HepG2 (cell line): ENCODE data around the gene TOP2B. TPM values are rescaled to one million over a fixed set of nuclear protein-coding genes. Genes with fewer than 3 reads are reported as not detected.

ENCODE experiments used
- ATAC-seq: fragments of 200-7000 bp; cut with Tn5 transposase; 3 replicates; pipeline ENCODE4 v1.9.1; 2020; ENCODE audit warnings: mild to moderate bottlenecking, moderate library complexity
- BruUV-seq: library from RNA; stranded (reverse); fragments of 400-500 nt; replicated peaks from 2 replicates; lab custom pipeline; 2021; lab: Mats Ljungman, UMichigan
- CTCF ChIA-PET: fragments of 300-600 bp; formaldehyde crosslinking; extraction: SDS; loops from one replicate; lab custom pipeline; 2021; ENCODE audit warnings: low total read pairs, inconsistent platforms, low intra/inter-chr PET ratio; lab: Yijun Ruan, JAX
- POLR2A ChIA-PET: fragments of 350-600 bp; sonication (Branson Sonifier 250); formaldehyde crosslinking; loops from one replicate; lab custom pipeline; 2020; ENCODE audit warnings: antibody characterized with exemption, inconsistent platforms; lab: Yijun Ruan, JAX
- DNase-seq: peaks from one replicate; pipeline ENCODE4 v3.0.0-alpha.2; 2015; ENCODE audit warnings: low spot score
- FAIRE-seq: peaks from 3 replicates; lab custom pipeline; 2011; peaks lifted over from hg19 to GRCh38; lab: Jason Lieb, UNC
- H2AFZ ChIP-seq: one replicate; pipeline ENCODE4 v1.6.1; 2011; ENCODE audit warnings: low read length, inconsistent platforms
- H3K27ac ChIP-seq: fragments of 300-600 bp; 3 replicates; pipeline ENCODE4 v1.8.0; 2011; ENCODE audit warnings: mixed run types, mild to moderate bottlenecking, mixed read lengths, low read length, inconsistent platforms; ENCODE audit not compliant: insufficient read depth; ENCODE audit errors: extremely low read length
- H3K27me3 ChIP-seq, 2 experiments: fragments of 200-600 bp in 1 of 2; 2 replicates in 1 of 2; 3 replicates in 1 of 2; pipeline versions ENCODE4 v1.6.0 to v1.8.0; 2011; ENCODE audit warnings: low read length in 2 of 2, mild to moderate bottlenecking in 2 of 2, moderate library complexity in 2 of 2, inconsistent platforms in 1 of 2; ENCODE audit not compliant: insufficient read depth in 2 of 2, control insufficient read depth in 1 of 2
- H3K36me3 ChIP-seq, 2 experiments: fragments of 200-600 bp in 1 of 2; replicated peaks in 1 of 2; 2 replicates in 1 of 2; 3 replicates in 1 of 2; pipeline versions ENCODE4 v1.5.1 to v1.8.0; 2011; ENCODE audit warnings: low read length in 2 of 2, inconsistent platforms in 1 of 2; ENCODE audit not compliant: insufficient read depth in 2 of 2, control insufficient read depth in 1 of 2
- H3K4me1 ChIP-seq: 2 replicates; pipeline ENCODE4 v1.5.1; 2012; ENCODE audit warnings: low read length, inconsistent platforms; ENCODE audit not compliant: insufficient read depth
- H3K4me2 ChIP-seq: 2 replicates; pipeline ENCODE4 v1.6.0; 2011; ENCODE audit warnings: low read depth, low read length, inconsistent platforms
- H3K4me3 ChIP-seq, 3 experiments: fragments of 200-600 bp in 1 of 3; sonication (generic), shearing (Covaris generic) in 1 of 3; replicated peaks in 1 of 3; 2 replicates each; pipeline ENCODE4 v1.5.1; 2011 to 2016; ENCODE audit warnings: low read length in 3 of 3, inconsistent platforms in 2 of 3, low read depth in 2 of 3, mild to moderate bottlenecking in 2 of 3, control low read depth in 1 of 3, mixed read lengths in 1 of 3; ENCODE audit not compliant: insufficient read depth in 1 of 3
- H3K79me2 ChIP-seq: one replicate; pipeline ENCODE4 v1.6.1; 2011; ENCODE audit warnings: low read length, inconsistent platforms; ENCODE audit not compliant: insufficient read depth
- H3K9ac ChIP-seq: 2 replicates; pipeline ENCODE4 v1.6.0; 2011; ENCODE audit warnings: mild to moderate bottlenecking, low read depth, low read length, inconsistent platforms; ENCODE audit not compliant: insufficient read depth
- H3K9me3 ChIP-seq: 2 replicates; pipeline ENCODE4 v1.5.1; 2012; ENCODE audit warnings: mild to moderate bottlenecking, low read length
- H4K20me1 ChIP-seq: 2 replicates; pipeline ENCODE4 v1.6.0; 2011; ENCODE audit warnings: inconsistent platforms, mild to moderate bottlenecking, low read length, moderate library complexity; ENCODE audit not compliant: insufficient read depth
- PAF1 ChIP-seq: IDR thresholded peaks from 2 replicates; pipeline ENCODE4 v1.6.1; 2016; ENCODE audit warnings: missing genetic modification reagents, missing compliant biosample characterization
- ZKSCAN1 ChIP-seq: fragments of 150-350 bp; IDR thresholded peaks from 2 replicates; pipeline ENCODE4 v1.6.1; 2014; ENCODE audit warnings: low read length
- ZNF143 ChIP-seq: sonication (generic); formaldehyde crosslinking; IDR thresholded peaks from 2 replicates; pipeline ENCODE4 v1.4.0; 2020; ENCODE audit warnings: missing genetic modification reagents
- ZNF30 ChIP-seq: sonication (generic); formaldehyde crosslinking; IDR thresholded peaks from 2 replicates; pipeline ENCODE4 v1.5.0; 2020; ENCODE audit warnings: mild to moderate bottlenecking, missing genetic modification reagents
- ZNF556 ChIP-seq: sonication (generic); formaldehyde crosslinking; IDR thresholded peaks from 2 replicates; pipeline ENCODE4 v1.4.0; 2020; ENCODE audit warnings: mild to moderate bottlenecking, missing genetic modification reagents, borderline replicate concordance
- ZNF841 ChIP-seq: sonication (generic); formaldehyde crosslinking; IDR thresholded peaks from 2 replicates; pipeline ENCODE4 v1.8.1; 2023; ENCODE audit warnings: missing genetic modification reagents, borderline replicate concordance
- ZSCAN21 ChIP-seq: sonication (generic); formaldehyde crosslinking; IDR thresholded peaks from 2 replicates; pipeline ENCODE4 v1.8.0; 2022; ENCODE audit warnings: mild to moderate bottlenecking, missing genetic modification reagents, moderate library complexity, borderline replicate concordance
- WGBS: methylation state at CpG from one replicate; pipeline ENCODE4 v1.1.6; 2017; ENCODE audit warnings: low lambda C conversion rate; 5-methylcytosine and 5-hydroxymethylcytosine counted together
- in situ Hi-C: cut with HindIII; loops from 2 replicates; pipeline ENCODE4 v1.10.0; 2017; ENCODE audit warnings: low pct_unique_long_range_greater_than_20kb; ENCODE audit not compliant: extremely low pct_ligation_motif_present
- intact Hi-C: fragments of 100-400 bp; cut with micrococcal nuclease; formaldehyde crosslinking; loops from one replicate; pipeline ENCODE4 v1.10.0; 2022; ENCODE audit not compliant: unreplicated experiment
- polyA plus RNA-seq, 8 experiments: library from polyadenylated mRNA; depleted of rRNA in 3 of 8; stranded (reverse) in 7 of 8; unstranded in 1 of 8; fragments of >200 nt; fragmentation: Illumina TruSeq in 4 of 8; extraction: Trizol in 4 of 8; gene quantifications; 2 replicates each; pipeline versions ENCODE4 v1.2.1 to v1.2.3, GENCODE V29; 2011 to 2016; ENCODE audit warnings: low read depth in 4 of 8, missing spikeins in 1 of 8, mixed read lengths in 1 of 8; ENCODE audit not compliant: insufficient read depth in 1 of 8
- total RNA-seq, 5 experiments: library from RNA; depleted of rRNA; stranded (reverse); fragments of >200 nt; fragmentation: Illumina TruSeq; extraction: Trizol; gene quantifications; 2 replicates each; pipeline ENCODE4 v1.2.3, GENCODE V29; 2016; ENCODE audit warnings: low read depth in 1 of 5
- TF ChIP-seq, protein P1 (sequence below): sonication (generic); formaldehyde crosslinking; IDR thresholded peaks from 2 replicates; pipeline ENCODE4 v1.8.1; 2023; ENCODE audit warnings: missing genetic modification reagents, inconsistent platforms, borderline replicate concordance
- TF ChIP-seq, protein P2 (sequence below): sonication (generic); formaldehyde crosslinking; IDR thresholded peaks from 2 replicates; pipeline ENCODE4 v1.8.1; 2023; ENCODE audit warnings: mild to moderate bottlenecking, inconsistent platforms, moderate library complexity, missing genetic modification reagents, borderline replicate concordance

Gene TOP2B
- total and polyA plus RNA-seq, 2 of the 13 experiments (the other 11 are each of a cell fraction or from before 2014, with no cell fraction given) = 27.6 to 88.1 TPM

DNA sequence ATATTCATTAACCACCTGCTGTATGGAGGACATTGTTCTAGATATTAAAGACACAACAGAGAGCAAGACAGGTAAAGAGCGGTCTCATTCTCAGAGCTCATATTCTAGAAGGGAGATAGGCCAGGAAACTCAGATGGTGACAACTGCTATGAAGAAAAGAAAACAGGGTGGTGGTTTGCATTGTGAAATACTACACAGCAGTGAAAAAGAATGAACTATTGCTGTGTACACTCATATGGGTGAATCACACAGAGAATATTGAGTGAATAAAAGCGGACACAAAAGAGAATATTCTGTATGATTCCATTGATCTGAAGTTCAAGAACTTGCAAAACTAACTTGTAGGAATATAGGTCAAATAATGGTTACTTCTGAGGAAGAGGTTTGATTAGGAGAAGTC lies 76.7 kb downstream of the TOP2B start:
- DNase-seq = no peak
- ChIA-PET CTCF (no interaction called here), POLR2A (no interaction called here)
- WGBS = 92% methylated on average over 2 of the region's 2 CpGs
- peaks cover 17% of the 10 kb centered on the region for H3K4me1 ChIP-seq
- intact Hi-C loops (no loop called here), in situ Hi-C loops (loop anchor here (10.0 kb wide), 1 partner anchor 163 kb away; the partner anchor contains the start of gene RARB)
- TF ChIP-seq PAF1 (CRISPR knock-in tag) (no peak), ZNF30 (CRISPR knock-in tag) (no peak), ZNF556 (CRISPR knock-in tag) (no peak), ZKSCAN1 (no peak), ZNF143 (CRISPR knock-in tag) (no peak), ZSCAN21 (CRISPR knock-in tag) (no peak), ZNF841 (CRISPR knock-in tag) (no peak)
- TF ChIP-seq, protein P1, sequence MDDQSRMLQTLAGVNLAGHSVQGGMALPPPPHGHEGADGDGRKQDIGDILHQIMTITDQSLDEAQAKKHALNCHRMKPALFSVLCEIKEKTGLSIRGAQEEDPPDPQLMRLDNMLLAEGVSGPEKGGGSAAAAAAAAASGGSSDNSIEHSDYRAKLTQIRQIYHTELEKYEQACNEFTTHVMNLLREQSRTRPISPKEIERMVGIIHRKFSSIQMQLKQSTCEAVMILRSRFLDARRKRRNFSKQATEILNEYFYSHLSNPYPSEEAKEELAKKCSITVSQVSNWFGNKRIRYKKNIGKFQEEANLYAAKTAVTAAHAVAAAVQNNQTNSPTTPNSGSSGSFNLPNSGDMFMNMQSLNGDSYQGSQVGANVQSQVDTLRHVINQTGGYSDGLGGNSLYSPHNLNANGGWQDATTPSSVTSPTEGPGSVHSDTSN (CRISPR knock-in tag) = no peak
- TF ChIP-seq, protein P2, sequence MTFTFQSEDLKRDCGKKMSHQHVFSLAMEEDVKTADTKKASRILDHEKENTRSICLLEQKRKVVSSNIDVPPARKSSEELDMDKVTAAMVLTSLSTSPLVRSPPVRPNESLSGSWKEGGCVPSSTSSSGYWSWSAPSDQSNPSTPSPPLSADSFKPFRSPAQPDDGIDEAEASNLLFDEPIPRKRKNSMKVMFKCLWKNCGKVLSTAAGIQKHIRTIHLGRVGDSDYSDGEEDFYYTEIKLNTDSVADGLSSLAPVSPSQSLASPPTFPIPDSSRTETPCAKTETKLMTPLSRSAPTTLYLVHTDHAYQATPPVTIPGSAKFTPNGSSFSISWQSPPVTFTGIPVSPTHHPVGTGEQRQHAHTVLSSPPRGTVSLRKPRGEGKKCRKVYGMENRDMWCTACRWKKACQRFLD = no peak
- H4K20me1 ChIP-seq = no peaks in the 10 kb centered on the region
- no peaks in the 10 kb centered on the region for H3K27me3 ChIP-seq
- ATAC-seq = no peak
- H3K9ac ChIP-seq = no peak overlapping the region
- H3K27ac ChIP-seq = no peak overlapping the region
- no peaks in the 10 kb centered on the region for H3K9me3 ChIP-seq
- BruUV-seq = no TSS peak
- H3K36me3 ChIP-seq = no peaks in the 10 kb centered on the region
- FAIRE-seq = no peak
- no peaks in the 10 kb centered on the region for H3K79me2 ChIP-seq
- no peak overlapping the region for H3K4me3 ChIP-seq
- H2AFZ ChIP-seq = no peak overlapping the region
- no peak overlapping the region for H3K4me2 ChIP-seq
